HCT116 (cell line): Measurements from ENCODE around the gene ADGRB2. TPM values are rescaled to one million over a fixed set of nuclear protein-coding genes. Genes with fewer than 3 reads are reported as not detected.

Experiments used
- ATAC-seq: fragments of 200-7000 bp; cut with Tn5 transposase; 2 replicates; pipeline ENCODE4 v1.9.1; 2020; ENCODE audit warnings: mild to moderate bottlenecking, moderate library complexity
- BruUV-seq: library from RNA; stranded (reverse); fragments of 400-500 nt; replicated peaks from 2 replicates; lab custom pipeline; 2021; lab: Mats Ljungman, UMichigan
- CTCF ChIA-PET: fragments of 300-600 bp; sonication (Branson Sonifier 250); formaldehyde crosslinking; loops from one replicate; lab custom pipeline; 2021; ENCODE audit warnings: antibody characterized with exemption; lab: Charles Lee
- POLR2A ChIA-PET: fragments of 300-600, 350-600 bp; sonication (Branson Sonifier 250); formaldehyde crosslinking; loops from one replicate; lab custom pipeline; 2021; ENCODE audit warnings: antibody characterized with exemption; lab: Charles Lee
- RAD21 ChIA-PET, 2 experiments: fragments of 300-600 bp; sonication (Branson Sonifier 250); formaldehyde crosslinking; loops; one replicate each; lab custom pipeline; 2023; ENCODE audit warnings: low total read pairs in 2 of 2; ENCODE audit not compliant: uncharacterized antibody in 2 of 2, unreplicated experiment in 2 of 2, low non-redundant PET in 1 of 2; lab: Charles Lee
- DNase-seq: peaks from one replicate; pipeline ENCODE4 v3.0.0-alpha.2; 2010; ENCODE audit warnings: low read depth, low spot score
- H2AFZ ChIP-seq: fragments of 200-600 bp; shearing (Covaris generic), sonication (generic); 2 replicates; pipeline ENCODE4 v1.6.1; 2017; ENCODE audit warnings: low read depth, mixed run types, mixed read lengths, antibody characterized with exemption, low read length; ENCODE audit not compliant: poor library complexity, severe bottlenecking
- H3K27ac ChIP-seq: 2 replicates; pipeline ENCODE4 v1.5.1; 2012; ENCODE audit warnings: low read depth, low read length
- H3K27me3 ChIP-seq: fragments of 200-600 bp; sonication (generic); 2 replicates; pipeline ENCODE4 v1.6.1; 2016; ENCODE audit warnings: mixed run types, low read length, mixed read lengths; ENCODE audit not compliant: insufficient read depth
- H3K36me3 ChIP-seq, 2 experiments: fragments of 200-500 bp in 1 of 2; fragments of 200-600 bp in 1 of 2; sonication (Bioruptor generic) in 1 of 2; sonication (generic) in 1 of 2; 2 replicates each; pipeline versions ENCODE4 v1.5.1 to v1.6.1; 2014 to 2016; ENCODE audit warnings: low read length in 2 of 2, inconsistent platforms in 1 of 2, mixed read lengths in 1 of 2, mixed run types in 1 of 2; ENCODE audit not compliant: insufficient read depth in 2 of 2, control insufficient read depth in 1 of 2
- H3K4me1 ChIP-seq, 2 experiments: fragments of 200-600 bp in 1 of 2; sonication (generic) in 1 of 2; 2 replicates each; pipeline versions ENCODE4 v1.5.1 to v1.6.1; 2012 to 2017; ENCODE audit warnings: low read length in 2 of 2, inconsistent platforms in 1 of 2, mild to moderate bottlenecking in 1 of 2, mixed read lengths in 1 of 2, mixed run types in 1 of 2, moderate library complexity in 1 of 2; ENCODE audit not compliant: insufficient read depth in 2 of 2, control insufficient read depth in 1 of 2
- H3K4me2 ChIP-seq: fragments of 200-600 bp; sonication (generic); 2 replicates; pipeline ENCODE4 v1.6.1; 2017; ENCODE audit warnings: mixed run types, low read length, mixed read lengths
- H3K4me3 ChIP-seq, 2 experiments: fragments of 200-600 bp in 1 of 2; sonication (generic) in 1 of 2; replicated peaks in 1 of 2; 2 replicates each; pipeline ENCODE4 v1.5.1; 2011 to 2016; ENCODE audit warnings: low read length in 2 of 2, control low read depth in 1 of 2, low read depth in 1 of 2, mild to moderate bottlenecking in 1 of 2, mixed read lengths in 1 of 2, mixed run types in 1 of 2
- H3K79me2 ChIP-seq: fragments of 200-600 bp; sonication (generic); 2 replicates; pipeline ENCODE4 v1.6.1; 2017; ENCODE audit warnings: mild to moderate bottlenecking, mixed run types, low read length, moderate library complexity, mixed read lengths; ENCODE audit not compliant: insufficient read depth
- H3K9ac ChIP-seq: fragments of 200-600 bp; sonication (generic); 2 replicates; pipeline ENCODE4 v1.6.1; 2016; ENCODE audit warnings: low read length, mixed read lengths
- H3K9me2 ChIP-seq: fragments of 200-600 bp; sonication (generic), shearing (Covaris generic); 2 replicates; pipeline ENCODE4 v1.6.1; 2017; ENCODE audit warnings: mixed run types, mild to moderate bottlenecking, moderate library complexity; ENCODE audit not compliant: insufficient read depth
- H3K9me3 ChIP-seq, 2 experiments: fragments of 200-500 bp in 1 of 2; fragments of 200-600 bp in 1 of 2; sonication (Bioruptor generic) in 1 of 2; sonication (generic) in 1 of 2; 2 replicates each; pipeline ENCODE4 v1.6.1; 2014 to 2017; ENCODE audit warnings: low read length in 2 of 2, mixed read lengths in 2 of 2, inconsistent platforms in 1 of 2, low read depth in 1 of 2, mild to moderate bottlenecking in 1 of 2, mixed run types in 1 of 2, moderate library complexity in 1 of 2; ENCODE audit not compliant: control insufficient read depth in 1 of 2, insufficient read depth in 1 of 2
- H4K20me1 ChIP-seq: fragments of 200-600 bp; sonication (generic), shearing (Covaris generic); 2 replicates; pipeline ENCODE4 v1.6.1; 2017; ENCODE audit warnings: mixed run types, mild to moderate bottlenecking, moderate library complexity; ENCODE audit not compliant: insufficient read depth
- JUND ChIP-seq: IDR thresholded peaks from 2 replicates; pipeline ENCODE4 v1.6.1; 2012
- POLR2AphosphoS5 ChIP-seq: IDR thresholded peaks from 2 replicates; pipeline ENCODE4 v1.6.1; 2011; ENCODE audit warnings: mild to moderate bottlenecking, low read depth, low read length, moderate library complexity
- RAD21 ChIP-seq: IDR thresholded peaks from 2 replicates; pipeline ENCODE4 v1.6.1; 2012; ENCODE audit warnings: low read depth, mild to moderate bottlenecking
- SIN3A ChIP-seq: IDR thresholded peaks from 2 replicates; pipeline ENCODE4 v1.6.1; 2012; ENCODE audit warnings: low read depth
- SP1 ChIP-seq: IDR thresholded peaks from 2 replicates; pipeline ENCODE4 v1.6.1; 2012; ENCODE audit warnings: low read depth
- SRF ChIP-seq: IDR thresholded peaks from 2 replicates; pipeline ENCODE4 v1.6.1; 2012; ENCODE audit warnings: low read depth
- ZBTB33 ChIP-seq: IDR thresholded peaks from 2 replicates; pipeline ENCODE4 v1.6.1; 2011; ENCODE audit warnings: mild to moderate bottlenecking, low read length, moderate library complexity; ENCODE audit not compliant: insufficient replicate concordance; ENCODE audit errors: extremely low read depth
- ZFX ChIP-seq: fragments of 450-650 bp; IDR thresholded peaks from 2 replicates; pipeline ENCODE4 v1.6.1; 2017
- intact Hi-C: fragments of 100-400 bp; cut with micrococcal nuclease; formaldehyde crosslinking; loops from 2 replicates; pipeline ENCODE4 v1.10.0; 2022
- total RNA-seq: library from RNA; stranded (reverse); gene quantifications from one replicate; pipeline ENCODE4 v1.2.1, GENCODE V29; 2021; ENCODE audit not compliant: unreplicated experiment
- TF ChIP-seq, protein P1 (sequence below), 3 experiments: fragments of 200-600 bp in 1 of 3; sonication (generic) in 1 of 3; IDR thresholded peaks in 2 of 3; conservative IDR thresholded peaks in 1 of 3; 2 replicates each; pipeline ENCODE4 v1.5.1; 2012 to 2017; ENCODE audit warnings: low read depth in 2 of 3, low read length in 2 of 3, antibody characterized with exemption in 1 of 3, borderline replicate concordance in 1 of 3, control low read depth in 1 of 3, mild to moderate bottlenecking in 1 of 3, mixed read lengths in 1 of 3, mixed run types in 1 of 3, moderate library complexity in 1 of 3; ENCODE audit not compliant: insufficient read depth in 1 of 3
- TF ChIP-seq, protein P2 (sequence below): IDR thresholded peaks from 2 replicates; pipeline ENCODE4 v1.6.1; 2012
- TF ChIP-seq, protein P3 (sequence below): IDR thresholded peaks from 2 replicates; pipeline ENCODE4 v1.6.1; 2012

Gene ADGRB2
- total RNA-seq, 1 experiment from 2014 or later, result 10.1 TPM

- peak; percentile 72 for ATAC-seq
- no peak for DNase-seq
- Histone ChIP-seq H3K27me3 (no peaks in the 10 kb centered on the region), H3K27ac (no peak overlapping the region), H3K9me3 (no peaks in the 10 kb centered on the region), H3K9me2 (no peaks in the 10 kb centered on the region), H2AFZ (peak overlapping the region; percentile 61), H3K9ac (no peak overlapping the region), H3K4me1 (peaks cover 20 to 49% of the 10 kb centered on the region in 2 experiments), H3K4me3 (no peak overlapping the region), H3K4me2 (peak overlapping the region; percentile 12; the same call in 1 of the 2 replicates), H4K20me1 (no peaks in the 10 kb centered on the region), H3K79me2 (no peaks in the 10 kb centered on the region), H3K36me3 (no peaks in the 10 kb centered on the region)
- intact Hi-C loops, result no loop called here
- RAD21 ChIA-PET, result interaction anchor here (0.7 to 0.8 kb wide), 2 partner anchors 8 to 41 kb away, joined by 3 read pairs; no protein-coding TSS in a partner anchor
- POLR2A ChIA-PET, result no interaction called here
- CTCF ChIA-PET, result interaction anchor here (0.6 to 1.8 kb wide), 5 partner anchors 10 to 157 kb away, joined by 4 to 17 read pairs (median 4); no protein-coding TSS in a partner anchor
- BruUV-seq, result no TSS peak
- no peak for TF ChIP-seq ZFX
- TF ChIP-seq POLR2AphosphoS5, result no peak
- TF ChIP-seq SP1, result no peak
- TF ChIP-seq ZBTB33, result no peak
- no peak for TF ChIP-seq SIN3A
- TF ChIP-seq SRF, result no peak
- TF ChIP-seq, protein P1, sequence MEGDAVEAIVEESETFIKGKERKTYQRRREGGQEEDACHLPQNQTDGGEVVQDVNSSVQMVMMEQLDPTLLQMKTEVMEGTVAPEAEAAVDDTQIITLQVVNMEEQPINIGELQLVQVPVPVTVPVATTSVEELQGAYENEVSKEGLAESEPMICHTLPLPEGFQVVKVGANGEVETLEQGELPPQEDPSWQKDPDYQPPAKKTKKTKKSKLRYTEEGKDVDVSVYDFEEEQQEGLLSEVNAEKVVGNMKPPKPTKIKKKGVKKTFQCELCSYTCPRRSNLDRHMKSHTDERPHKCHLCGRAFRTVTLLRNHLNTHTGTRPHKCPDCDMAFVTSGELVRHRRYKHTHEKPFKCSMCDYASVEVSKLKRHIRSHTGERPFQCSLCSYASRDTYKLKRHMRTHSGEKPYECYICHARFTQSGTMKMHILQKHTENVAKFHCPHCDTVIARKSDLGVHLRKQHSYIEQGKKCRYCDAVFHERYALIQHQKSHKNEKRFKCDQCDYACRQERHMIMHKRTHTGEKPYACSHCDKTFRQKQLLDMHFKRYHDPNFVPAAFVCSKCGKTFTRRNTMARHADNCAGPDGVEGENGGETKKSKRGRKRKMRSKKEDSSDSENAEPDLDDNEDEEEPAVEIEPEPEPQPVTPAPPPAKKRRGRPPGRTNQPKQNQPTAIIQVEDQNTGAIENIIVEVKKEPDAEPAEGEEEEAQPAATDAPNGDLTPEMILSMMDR (IDR thresholded peaks at IDR 0.05 in 2 of 3, conservative IDR thresholded peaks at IDR 0.05 in 1 of 3; ENCODE audit: borderline replicate concordance in 1 of 3, insufficient read depth in 1 of 3, low read depth in 2 of 3, low read length in 2 of 3), result peak; percentile 14 to 56 (median 19); a peak in 2 of 6 replicates
- TF ChIP-seq JUND, result no peak
- TF ChIP-seq, protein P2, sequence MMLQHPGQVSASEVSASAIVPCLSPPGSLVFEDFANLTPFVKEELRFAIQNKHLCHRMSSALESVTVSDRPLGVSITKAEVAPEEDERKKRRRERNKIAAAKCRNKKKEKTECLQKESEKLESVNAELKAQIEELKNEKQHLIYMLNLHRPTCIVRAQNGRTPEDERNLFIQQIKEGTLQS, result no peak
- TF ChIP-seq, protein P3, sequence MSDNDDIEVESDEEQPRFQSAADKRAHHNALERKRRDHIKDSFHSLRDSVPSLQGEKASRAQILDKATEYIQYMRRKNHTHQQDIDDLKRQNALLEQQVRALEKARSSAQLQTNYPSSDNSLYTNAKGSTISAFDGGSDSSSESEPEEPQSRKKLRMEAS, result no peak
- TF ChIP-seq RAD21, result peak; percentile 81
Observed at GRCh38 chr1:31705080-31705866, 58.9 kb downstream of the ADGRB2 start.
